Measurements from ENCODE around the gene FAM120B.
"Not testable (repeated sequence)": the region's sequence is repeated elsewhere in the genome, so short reads cannot be mapped to it uniquely, and the experiment has no call there.

Gene FAM120B

GRCh38 chr6:170264086-170264485, 42.5 kb upstream of the FAM120B start:
- H3K4me1 ChIP-seq, result peaks cover 8% of the 10 kb centered on the region
- no peaks in the 10 kb centered on the region; the same call in 1 of the 2 replicates for H4K20me1 ChIP-seq
- H3K9ac ChIP-seq, result no peak overlapping the region
- no peak overlapping the region for H3K4me3 ChIP-seq
- no peak overlapping the region for H3K4me2 ChIP-seq
- no peak for TF ChIP-seq Cebpa-rat (IDR thresholded peaks at IDR 0.05)
- no peak overlapping the region for H3K27ac ChIP-seq
- peaks cover 14% of the 10 kb centered on the region; the same call in 1 of the 2 replicates for H3K27me3 ChIP-seq
- no peaks in the 10 kb centered on the region for H3K36me3 ChIP-seq
- no peaks in the 10 kb centered on the region for H3K9me3 ChIP-seq

GRCh38 chr6:170264644-170265043, 41.9 kb upstream of the FAM120B start:
- H4K20me1 ChIP-seq, H3K9ac ChIP-seq, H3K4me3 ChIP-seq, H3K36me3 ChIP-seq, H3K27ac ChIP-seq, H3K9me3 ChIP-seq, H3K4me2 ChIP-seq: not testable (repeated sequence)
- H3K27me3 ChIP-seq, result peaks cover 19% of the 10 kb centered on the region
- H3K4me1 ChIP-seq, result peaks cover 13% of the 10 kb centered on the region

GRCh38 chr6:170265655-170266054, 40.9 kb upstream of the FAM120B start:
- no peak overlapping the region for H3K9ac ChIP-seq
- no peak overlapping the region for H3K27ac ChIP-seq
- no peaks in the 10 kb centered on the region; the same call in 1 of the 2 replicates for H4K20me1 ChIP-seq
- peaks cover 20% of the 10 kb centered on the region for H3K27me3 ChIP-seq
- no peak overlapping the region for H3K4me3 ChIP-seq
- H3K4me2 ChIP-seq, result no peak overlapping the region; the same call in 1 of the 2 replicates
- TF ChIP-seq Cebpa-rat (IDR thresholded peaks at IDR 0.05), result no peak
- H3K4me1 ChIP-seq, result peaks cover 23% of the 10 kb centered on the region
- no peaks in the 10 kb centered on the region for H3K36me3 ChIP-seq
- H3K9me3 ChIP-seq, result no peaks in the 10 kb centered on the region

- Histone ChIP-seq H3K27ac (no peak overlapping the region), H3K36me3 (no peaks in the 10 kb centered on the region), H3K4me1 (peaks cover 29% of the 10 kb centered on the region), H3K4me3 (no peak overlapping the region), H3K9me3 (no peaks in the 10 kb centered on the region), H4K20me1 (peaks cover 2% of the 10 kb centered on the region; the same call in 1 of the 2 replicates), H3K9ac (no peak overlapping the region), H3K27me3 (peaks cover 20% of the 10 kb centered on the region), H3K4me2 (no peak overlapping the region)
- no peak for TF ChIP-seq Cebpa-rat (IDR thresholded peaks at IDR 0.05)
Observed at GRCh38 chr6:170266061-170266825, 40.3 kb upstream of the FAM120B start.

DNA sequence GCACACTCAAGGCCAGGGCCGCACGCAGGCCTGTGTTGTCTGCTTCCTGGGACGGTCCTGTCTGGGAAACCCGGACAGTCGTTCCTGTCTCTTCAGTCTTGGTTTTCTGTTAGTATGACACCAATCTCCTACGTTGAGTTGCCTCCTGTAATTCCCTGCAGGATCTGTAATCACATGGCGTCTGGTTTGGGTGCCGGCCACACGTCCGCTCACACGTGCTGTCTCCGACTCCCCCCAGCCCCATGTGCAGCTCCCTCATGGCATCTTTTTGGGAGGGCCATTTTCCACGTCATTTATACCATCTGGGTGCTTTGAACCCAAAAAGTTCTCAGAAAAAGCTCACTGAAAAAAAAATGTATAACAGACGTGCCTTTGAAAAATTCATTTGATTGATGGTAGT, 38.9 kb upstream of the FAM120B start:
- Histone ChIP-seq H3K4me1 (peaks cover 42% of the 10 kb centered on the region), H3K27me3 (peaks cover 19% of the 10 kb centered on the region), H3K9me3 (no peaks in the 10 kb centered on the region), H3K9ac (no peak overlapping the region), H3K4me3 (no peak overlapping the region), H3K27ac (no peak overlapping the region), H4K20me1 (peaks cover 12% of the 10 kb centered on the region; the same call in 1 of the 2 replicates), H3K4me2 (no peak overlapping the region), H3K36me3 (no peaks in the 10 kb centered on the region)
- TF ChIP-seq Cebpa-rat (IDR thresholded peaks at IDR 0.05), result no peak

GRCh38 chr6:170268216-170269129, 38.1 kb upstream of the FAM120B start:
- Histone ChIP-seq H3K9ac (no peak overlapping the region), H3K27me3 (peaks cover 26% of the 10 kb centered on the region), H3K27ac (no peak overlapping the region), H4K20me1 (peaks cover 20% of the 10 kb centered on the region; the same call in 1 of the 2 replicates), H3K36me3 (no peaks in the 10 kb centered on the region), H3K4me2 (no peak overlapping the region), H3K4me1 (peaks cover 45% of the 10 kb centered on the region), H3K4me3 (no peak overlapping the region), H3K9me3 (no peaks in the 10 kb centered on the region)
- no peak for TF ChIP-seq Cebpa-rat (IDR thresholded peaks at IDR 0.05)

- Histone ChIP-seq H3K9me3 (no peaks in the 10 kb centered on the region), H3K27ac (no peak overlapping the region), H3K27me3 (peaks cover 30% of the 10 kb centered on the region), H3K4me3 (no peak overlapping the region), H4K20me1 (peaks cover 26% of the 10 kb centered on the region; the same call in 1 of the 2 replicates), H3K9ac (no peak overlapping the region), H3K36me3 (no peaks in the 10 kb centered on the region), H3K4me1 (peaks cover 45% of the 10 kb centered on the region), H3K4me2 (peak overlapping the region; percentile 95)
- no peak for TF ChIP-seq Cebpa-rat (IDR thresholded peaks at IDR 0.05)
Observed at GRCh38 chr6:170269151-170269845, 37.3 kb upstream of the FAM120B start.

GRCh38 chr6:170269846-170270541, 36.6 kb upstream of the FAM120B start:
- Histone ChIP-seq H3K36me3 (no peaks in the 10 kb centered on the region), H3K27ac (no peak overlapping the region), H3K9me3 (no peaks in the 10 kb centered on the region), H3K27me3 (peaks cover 30% of the 10 kb centered on the region), H4K20me1 (peaks cover 26% of the 10 kb centered on the region; the same call in 1 of the 2 replicates), H3K4me3 (no peak overlapping the region), H3K9ac (no peak overlapping the region), H3K4me2 (peak overlapping the region; percentile 95), H3K4me1 (peaks cover 45% of the 10 kb centered on the region)
- no peak for TF ChIP-seq Cebpa-rat (IDR thresholded peaks at IDR 0.05)
